GM23248 (cell line): ENCODE measurements around the gene MAP7D2.

Source experiments
- EZH2 ChIP-seq: fragments of 200-600 bp; sonication (generic); IDR thresholded peaks from 2 replicates; pipeline ENCODE4 v1.6.1; 2018; ENCODE audit warnings: antibody characterized with exemption, mild to moderate bottlenecking; ENCODE audit not compliant: insufficient read depth, poor library complexity, severe bottlenecking
- EZH2phosphoT487 ChIP-seq: fragments of 200-600 bp; sonication (generic); IDR thresholded peaks from 2 replicates; pipeline ENCODE4 v1.6.1; 2018; ENCODE audit warnings: antibody characterized with exemption, moderate library complexity, mild to moderate bottlenecking, low read depth; ENCODE audit not compliant: insufficient read depth

DNA sequence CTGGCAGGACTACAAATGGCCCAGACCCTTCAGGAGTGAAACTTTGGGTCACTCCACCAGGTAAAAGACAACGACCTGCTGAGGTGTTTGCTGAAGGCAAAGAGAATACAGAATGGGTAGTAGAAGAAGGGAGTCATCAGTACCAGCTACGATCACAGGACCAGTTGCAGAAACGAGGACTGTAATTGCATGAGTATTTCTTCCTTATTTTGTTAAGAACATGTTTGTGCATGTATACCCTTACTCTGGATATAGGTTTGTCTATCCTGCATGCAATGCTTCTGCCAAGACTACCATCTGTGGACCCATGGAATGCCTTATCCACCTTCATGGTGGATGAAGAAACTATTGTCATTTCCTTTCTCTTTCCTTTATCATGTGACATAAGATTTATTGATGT, 77.7 kb downstream of the MAP7D2 start:
- TF ChIP-seq EZH2phosphoT487 (no peak), EZH2 (no peak)
